ENCODE results near the gene LMTK3.

DNA sequence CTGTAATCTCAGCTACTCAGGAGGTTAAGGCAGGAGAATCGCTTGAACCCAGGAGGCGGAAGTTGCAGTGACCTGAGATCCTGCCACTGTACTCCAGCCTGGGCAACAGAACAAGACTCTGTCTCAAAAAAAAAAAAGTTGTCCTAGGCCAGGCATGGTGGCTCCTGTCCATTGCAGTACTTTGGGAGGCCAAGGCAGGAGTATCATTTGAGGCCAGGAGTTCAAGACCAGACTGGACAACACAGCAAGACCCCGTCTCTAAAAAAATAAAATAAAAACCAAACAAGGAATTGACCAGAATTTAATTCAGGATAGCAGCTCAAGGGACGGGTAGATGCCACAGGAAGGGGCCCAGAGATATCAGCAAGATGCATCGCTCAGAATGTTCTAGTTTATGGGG, 45.2 kb upstream of the LMTK3 start:
- no peak for TF ChIP-seq POLR2A (IDR thresholded peaks at IDR 0.05; ENCODE audit: low read depth, low read length)
- no peak for TF ChIP-seq POLR2AphosphoS5 (IDR thresholded peaks at IDR 0.05; ENCODE audit: low read depth, low read length)
- no peak for TF ChIP-seq SPI1 (IDR thresholded peaks at IDR 0.05; ENCODE audit: low read depth, low read length)
- no peak for TF ChIP-seq POU2F2 (IDR thresholded peaks at IDR 0.05; ENCODE audit: low read depth, low read length)
- TF ChIP-seq TAF1 (IDR thresholded peaks at IDR 0.05; ENCODE audit: low read depth, low read length), result no peak
